ENCODE results near the gene PPIB. TPM values are rescaled to one million over a fixed set of nuclear protein-coding genes. Genes with fewer than 3 reads are reported as not detected.

The PPIB gene
- total RNA-seq, 2 donors from 2014 or later, result 367 to 656 TPM

DNA sequence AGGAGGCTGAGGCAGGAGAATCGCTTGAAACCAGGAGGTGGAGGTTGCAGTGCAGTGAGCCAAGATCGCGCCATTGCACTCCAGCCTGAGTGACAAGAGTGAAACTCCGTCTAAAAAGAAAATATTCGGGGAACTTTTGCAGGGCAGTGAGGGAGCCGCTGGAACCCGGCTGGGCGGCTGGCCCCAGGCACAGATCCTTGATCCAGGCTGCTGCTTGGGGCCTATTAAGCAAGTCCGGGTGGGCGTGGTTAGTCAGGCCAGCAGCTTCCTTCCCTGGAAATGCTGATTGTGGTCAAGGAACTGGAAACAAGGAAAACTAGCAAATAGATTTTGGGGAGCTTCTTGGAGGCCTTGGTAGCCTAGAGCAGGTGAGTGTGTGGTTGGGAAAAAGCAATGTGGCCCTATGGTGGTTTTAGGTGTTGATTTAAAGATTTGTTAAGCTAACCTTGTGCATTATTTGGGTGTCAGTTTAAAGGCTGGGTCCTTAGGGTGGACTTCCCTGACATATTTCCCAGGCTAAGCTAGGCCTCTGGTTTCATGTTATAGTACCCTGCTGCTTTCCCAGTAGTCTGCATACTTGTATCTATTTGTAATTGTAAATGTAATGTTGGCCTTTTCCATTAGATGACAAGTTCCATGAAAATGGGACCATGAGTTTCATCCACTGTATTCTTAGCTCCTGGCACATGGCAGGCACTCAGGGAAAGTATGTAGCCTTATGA is 29.0 kb downstream of the PPIB start:
- Histone ChIP-seq H3K27me3 (no peaks in the 10 kb centered on the region), H3K4me1 (no peaks in the 10 kb centered on the region), H3K9ac (ENCODE audit: low read depth in 2 of 2, low read length in 2 of 2) (no peak overlapping the region), H3K9me3 (no peaks in the 10 kb centered on the region), H3K4me3 (no peak overlapping the region), H3K27ac (no peak overlapping the region), H3K36me3 (peaks cover 55% of the 10 kb centered on the region)
- no peak for DNase-seq
- intact Hi-C loops (cut with DNase I), result no loop called here
- no peak for TF ChIP-seq CTCF (IDR thresholded peaks at IDR 0.05)

DNA sequence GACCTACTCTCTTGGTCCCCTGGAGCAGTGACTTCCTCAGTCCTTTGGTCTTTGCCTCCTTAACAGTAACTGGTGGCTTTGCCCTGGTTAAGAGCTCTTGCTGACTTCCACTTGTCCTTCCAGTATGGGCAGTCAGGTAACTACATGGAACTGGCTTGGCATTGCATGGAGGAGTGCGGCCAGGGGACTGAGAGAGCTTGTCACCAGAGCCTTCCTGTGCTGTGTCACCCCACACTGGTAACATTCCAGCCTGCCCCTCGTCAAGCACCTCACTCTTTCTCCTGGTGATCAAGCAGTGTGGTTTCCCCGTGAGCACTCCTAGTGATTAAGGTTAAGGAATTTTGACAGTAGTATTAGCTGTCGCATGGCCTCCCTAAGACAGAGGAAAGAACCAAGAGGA is 30.6 kb downstream of the PPIB start:
- H3K4me1 ChIP-seq, result no peaks in the 10 kb centered on the region
- intact Hi-C loops (cut with DNase I), result no loop called here
- H3K9ac ChIP-seq (ENCODE audit: low read depth in 2 of 2, low read length in 2 of 2), result no peak overlapping the region
- no peak overlapping the region for H3K27ac ChIP-seq
- peaks cover 56% of the 10 kb centered on the region for H3K36me3 ChIP-seq
- no peak for TF ChIP-seq CTCF (IDR thresholded peaks at IDR 0.05)
- H3K27me3 ChIP-seq, result no peaks in the 10 kb centered on the region
- no peak for DNase-seq
- no peak overlapping the region for H3K4me3 ChIP-seq
- H3K9me3 ChIP-seq, result no peaks in the 10 kb centered on the region

- DNase-seq, result no peak
- no peak for TF ChIP-seq CTCF (IDR thresholded peaks at IDR 0.05)
- Histone ChIP-seq H3K4me3 (no peak overlapping the region), H3K27me3 (no peaks in the 10 kb centered on the region), H3K4me1 (no peaks in the 10 kb centered on the region), H3K36me3 (peaks cover 56% of the 10 kb centered on the region), H3K27ac (no peak overlapping the region), H3K9me3 (no peaks in the 10 kb centered on the region), H3K9ac (ENCODE audit: low read depth in 2 of 2, low read length in 2 of 2) (no peak overlapping the region)
- intact Hi-C loops (cut with DNase I), result no loop called here
Observed at GRCh38 chr15:64131547-64131946, 31.3 kb downstream of the PPIB start.

DNA sequence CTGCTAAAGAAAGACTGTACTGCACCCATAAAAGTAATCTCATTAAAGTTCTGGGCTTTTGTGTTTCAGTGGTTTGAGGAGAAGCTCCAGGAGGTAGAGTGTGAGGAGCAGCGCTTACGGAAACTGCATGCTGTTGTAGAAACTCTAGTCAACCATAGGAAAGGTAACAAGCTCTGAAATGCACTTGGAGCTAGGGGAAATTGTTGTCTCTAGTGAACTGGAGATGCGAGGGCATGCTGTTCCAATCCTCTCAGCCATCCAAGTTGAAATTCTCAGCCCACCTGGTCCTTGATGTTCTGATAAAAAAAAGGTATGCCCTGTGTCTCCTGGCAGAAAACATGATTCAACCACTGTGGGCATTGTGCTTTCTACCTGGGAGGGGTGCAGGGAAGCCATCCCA is 32.7 kb downstream of the PPIB start:
- no peak overlapping the region for H3K4me3 ChIP-seq
- intact Hi-C loops (cut with DNase I), result no loop called here
- no peaks in the 10 kb centered on the region for H3K9me3 ChIP-seq
- no peak for TF ChIP-seq CTCF (IDR thresholded peaks at IDR 0.05)
- no peak overlapping the region for H3K27ac ChIP-seq
- H3K36me3 ChIP-seq, result peaks cover 48% of the 10 kb centered on the region
- DNase-seq, result no peak
- H3K9ac ChIP-seq (ENCODE audit: low read depth in 2 of 2, low read length in 2 of 2), result no peak overlapping the region
- H3K4me1 ChIP-seq, result no peaks in the 10 kb centered on the region
- no peaks in the 10 kb centered on the region for H3K27me3 ChIP-seq

- Histone ChIP-seq H3K9me3 (no peaks in the 10 kb centered on the region), H3K36me3 (peaks cover 39% of the 10 kb centered on the region), H3K9ac (ENCODE audit: low read depth in 2 of 2, low read length in 2 of 2) (no peak overlapping the region), H3K4me1 (no peaks in the 10 kb centered on the region), H3K27me3 (no peaks in the 10 kb centered on the region), H3K4me3 (no peak overlapping the region), H3K27ac (no peak overlapping the region)
- DNase-seq, result no peak
- intact Hi-C loops (cut with DNase I), result no loop called here
- TF ChIP-seq CTCF (IDR thresholded peaks at IDR 0.05), result no peak
Observed at GRCh38 chr15:64127521-64128270, 35.1 kb downstream of the PPIB start.

All from colonic mucosa (tissue), 4 donors.